Kidney (tissue), 14 donors: ENCODE measurements around the gene THADA. TPM values are rescaled to one million over a fixed set of nuclear protein-coding genes. Genes with fewer than 3 reads are reported as not detected.
A peak's percentile ranks its signal among the peaks of the same experiment; 100 is the strongest.

Experiments
- DNase-seq, 5 donors: peaks; one replicate each; pipeline ENCODE4 v3.0.0-alpha.2; 2013 to 2020
- FAIRE-seq: peaks from 2 replicates; lab custom pipeline; 2012; peaks lifted over from hg19 to GRCh38; lab: Jason Lieb, UNC
- H3K27ac ChIP-seq, 2 donors: one replicate each; pipeline ENCODE4 v1.7.0; 2013; ENCODE audit warnings: low read depth in 2 of 2, low read length in 2 of 2, inconsistent platforms in 1 of 2
- H3K27me3 ChIP-seq: one replicate; pipeline ENCODE4 v1.7.1; 2013; ENCODE audit warnings: low read length, inconsistent platforms; ENCODE audit not compliant: control insufficient read depth, insufficient read depth
- H3K36me3 ChIP-seq, 3 donors: one replicate each; pipeline versions ENCODE4 v1.7.0 to v1.7.1; 2013; ENCODE audit warnings: low read length in 3 of 3, control low read depth in 1 of 3, inconsistent platforms in 1 of 3; ENCODE audit not compliant: insufficient read depth in 3 of 3, control insufficient read depth in 2 of 3
- H3K4me1 ChIP-seq, 3 donors: one replicate each; pipeline versions ENCODE4 v1.7.0 to v1.7.1; 2013; ENCODE audit warnings: low read length in 3 of 3, inconsistent platforms in 1 of 3, low read depth in 1 of 3; ENCODE audit not compliant: control insufficient read depth in 2 of 3, insufficient read depth in 2 of 3
- H3K4me3 ChIP-seq, 3 donors: one replicate each; pipeline versions ENCODE4 v1.7.0 to v1.8.1; 2013; ENCODE audit warnings: low read length in 3 of 3, control low read depth in 1 of 3, inconsistent platforms in 1 of 3
- H3K9ac ChIP-seq, 3 donors: one replicate each; pipeline versions ENCODE4 v1.7.0 to v1.7.1; 2013; ENCODE audit warnings: low read length in 3 of 3, control low read depth in 1 of 3, inconsistent platforms in 1 of 3
- H3K9me3 ChIP-seq, 3 donors: one replicate each; pipeline versions ENCODE4 v1.7.0 to v1.7.1; 2013; ENCODE audit warnings: low read length in 3 of 3, control low read depth in 1 of 3, inconsistent platforms in 1 of 3; ENCODE audit not compliant: control insufficient read depth in 2 of 3, insufficient read depth in 1 of 3
- intact Hi-C: fragments of 100-400 bp; cut with DNase I; formaldehyde crosslinking; loops from one replicate; pipeline ENCODE4 v1.11.1; 2022
- polyA plus RNA-seq: library from polyadenylated mRNA; stranded (reverse); fragments of 350-450 nt; fragmentation: Illumina TruSeq; extraction: RNeasy Lipid Tissue Mini Kit (QIAGEN cat#74804); gene quantifications from one replicate; pipeline ENCODE4 v1.2.3, GENCODE V29; 2014; ENCODE audit warnings: low read depth, low replicate concordance; ENCODE audit not compliant: insufficient read depth
- total RNA-seq: library from RNA; stranded (reverse); fragmentation: NEBNext Ultra II Directional; extraction: Animal tissue kit (Norgen Biotek cat#: 25700); gene quantifications from one replicate; pipeline ENCODE4 v1.2.1, GENCODE V29; 2021
- TF ChIP-seq, protein P1 (sequence below): IDR thresholded peaks from 3 replicates; pipeline ENCODE4 v1.5.1; 2012; ENCODE audit warnings: mild to moderate bottlenecking, moderate library complexity, borderline replicate concordance; ENCODE audit not compliant: insufficient read depth; ENCODE audit errors: extremely low read depth
- donor health status: control.
- donor health status: control.
- donor health status: control.
- donor health status: control.
- donor health status: control.
- donor health status: DM: yes; HTN: yes; CAD: no.
- donor health status: Normal renal cell carcinoma (clear cell type).

Gene THADA
- total and polyA plus RNA-seq, 2 donors from 2014 or later: 21.4 to 45.1 TPM

- intact Hi-C loops: loop anchor here (5.0 to 10.0 kb wide), 2 partner anchors 203 to 270 kb away; no protein-coding TSS in a partner anchor
- peak overlapping the region; percentile 98 to 99 for H3K27ac ChIP-seq
- no peaks in the 10 kb centered on the region for H3K27me3 ChIP-seq
- TF ChIP-seq, protein P1, sequence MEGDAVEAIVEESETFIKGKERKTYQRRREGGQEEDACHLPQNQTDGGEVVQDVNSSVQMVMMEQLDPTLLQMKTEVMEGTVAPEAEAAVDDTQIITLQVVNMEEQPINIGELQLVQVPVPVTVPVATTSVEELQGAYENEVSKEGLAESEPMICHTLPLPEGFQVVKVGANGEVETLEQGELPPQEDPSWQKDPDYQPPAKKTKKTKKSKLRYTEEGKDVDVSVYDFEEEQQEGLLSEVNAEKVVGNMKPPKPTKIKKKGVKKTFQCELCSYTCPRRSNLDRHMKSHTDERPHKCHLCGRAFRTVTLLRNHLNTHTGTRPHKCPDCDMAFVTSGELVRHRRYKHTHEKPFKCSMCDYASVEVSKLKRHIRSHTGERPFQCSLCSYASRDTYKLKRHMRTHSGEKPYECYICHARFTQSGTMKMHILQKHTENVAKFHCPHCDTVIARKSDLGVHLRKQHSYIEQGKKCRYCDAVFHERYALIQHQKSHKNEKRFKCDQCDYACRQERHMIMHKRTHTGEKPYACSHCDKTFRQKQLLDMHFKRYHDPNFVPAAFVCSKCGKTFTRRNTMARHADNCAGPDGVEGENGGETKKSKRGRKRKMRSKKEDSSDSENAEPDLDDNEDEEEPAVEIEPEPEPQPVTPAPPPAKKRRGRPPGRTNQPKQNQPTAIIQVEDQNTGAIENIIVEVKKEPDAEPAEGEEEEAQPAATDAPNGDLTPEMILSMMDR: no peak
- H3K9me3 ChIP-seq: no peaks in the 10 kb centered on the region
- peak; percentile 53 to 90 (median 65) for DNase-seq
- FAIRE-seq: no peak
- peaks cover 11 to 34% (median 21%) of the 10 kb centered on the region in 3 donors for H3K4me1 ChIP-seq
- peak overlapping the region; percentile 80 to 92 (median 85) for H3K4me3 ChIP-seq
- H3K9ac ChIP-seq: peak overlapping the region; percentile 75 to 96 (median 90)
- peaks cover 3 to 18% (median 5%) of the 10 kb centered on the region in 3 donors for H3K36me3 ChIP-seq
These were observed 370.6 kb downstream of the THADA start for GRCh38 chr2:43225093-43225787.

DNA sequence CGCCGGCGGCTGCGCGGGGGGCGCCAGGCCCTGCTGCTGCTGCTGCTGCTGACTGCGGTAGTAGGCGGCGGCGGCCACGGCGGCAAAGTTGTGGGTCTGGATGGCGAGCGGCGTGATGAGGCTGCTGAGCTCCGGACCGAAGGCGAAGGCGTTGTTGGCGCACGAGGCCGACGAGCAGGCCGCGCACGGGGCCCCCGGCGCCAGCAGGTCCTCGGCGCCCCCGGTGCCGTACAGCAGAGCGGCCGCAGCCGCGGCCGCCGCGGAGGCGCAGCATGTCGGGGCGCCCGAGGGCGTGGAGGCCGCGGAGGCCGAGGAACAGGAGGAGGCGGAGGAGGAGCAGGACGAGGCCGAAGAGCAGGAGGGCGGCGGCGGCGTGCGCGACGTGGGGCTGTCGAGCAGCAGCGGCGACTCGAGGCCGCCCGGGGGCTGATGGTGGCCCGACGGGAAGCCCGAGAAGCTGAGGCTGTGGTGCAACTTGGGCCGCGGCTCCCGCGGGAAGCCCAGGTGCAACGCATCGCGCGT is 371.2 kb downstream of the THADA start:
- Histone ChIP-seq H3K27ac (peak overlapping the region; percentile 98 to 99), H3K9ac (peak overlapping the region in 2 of 3 donors; percentile 90 to 96), H3K4me1 (peaks cover 11 to 37% (median 21%) of the 10 kb centered on the region in 3 donors), H3K27me3 (no peaks in the 10 kb centered on the region), H3K9me3 (no peaks in the 10 kb centered on the region), H3K36me3 (peaks cover 3 to 18% (median 5%) of the 10 kb centered on the region in 3 donors), H3K4me3 (peak overlapping the region; percentile 67 to 92 (median 85))
- intact Hi-C loops: loop anchor here (5.0 to 10.0 kb wide), 2 partner anchors 202 to 270 kb away; no protein-coding TSS in a partner anchor
- FAIRE-seq (no peak), DNase-seq (peak in 2 of 5 donors; percentile 64 to 82)
- TF ChIP-seq, protein P1: no peak

DNA sequence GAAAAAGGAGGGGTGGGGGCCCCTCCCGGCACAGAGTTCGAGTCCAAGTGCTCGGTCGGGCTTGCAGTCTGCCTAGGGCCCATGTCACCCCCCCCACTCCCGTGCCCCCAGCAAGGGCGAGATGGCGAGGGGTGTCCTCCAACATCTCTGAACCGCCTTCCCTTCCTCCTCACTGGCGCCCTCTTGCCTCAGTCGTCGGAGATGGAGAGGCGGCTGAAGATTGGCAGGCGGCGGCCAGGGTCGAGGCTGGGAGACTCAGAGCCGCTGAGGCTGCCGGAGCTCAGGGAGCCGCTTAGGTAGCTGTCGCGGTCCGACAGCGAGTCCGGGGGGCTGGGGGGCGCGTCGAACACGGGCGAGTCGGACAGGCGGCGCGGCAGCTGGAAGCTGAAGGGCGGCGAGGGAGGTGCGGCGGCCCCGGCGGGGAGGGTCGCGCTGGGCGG is 371.7 kb downstream of the THADA start:
- Histone ChIP-seq H3K27me3 (no peaks in the 10 kb centered on the region), H3K36me3 (peaks cover 3 to 18% (median 5%) of the 10 kb centered on the region in 3 donors), H3K9me3 (no peaks in the 10 kb centered on the region), H3K4me3 (peak overlapping the region; percentile 87 to 92 (median 89)), H3K4me1 (peaks cover 13 to 37% (median 25%) of the 10 kb centered on the region in 3 donors), H3K9ac (peak overlapping the region; percentile 59 to 87 (median 85)), H3K27ac (peak overlapping the region; percentile 98 to 99)
- peak; percentile 83 to 93 (median 90) for DNase-seq
- TF ChIP-seq, protein P1: peak; percentile 19
- FAIRE-seq: no peak
- intact Hi-C loops: loop anchor here (10.0 kb wide), 1 partner anchor 269 kb away; no protein-coding TSS in a partner anchor
